IMR-90 (cell line): ENCODE results near the gene PTGER4. TPM values are rescaled to one million over a fixed set of nuclear protein-coding genes. Genes with fewer than 3 reads are reported as not detected.

Experiments
- ATAC-seq: fragments of 200-7000 bp; cut with Tn5 transposase; 2 replicates; pipeline ENCODE4 v1.9.1; 2020; ENCODE audit warnings: low read depth, mild to moderate bottlenecking, moderate library complexity
- Bru-seq: library from RNA; stranded (reverse); fragments of 400-500 nt; gene quantifications from one replicate; lab custom pipeline; 2021; lab: Mats Ljungman, UMichigan
- BruChase-seq, 2 experiments: library from RNA; stranded (reverse); fragments of 400-500 nt; gene quantifications; one replicate each; lab custom pipeline; 2021; lab: Mats Ljungman, UMichigan
- BruUV-seq: library from RNA; stranded (reverse); fragments of 400-500 nt; replicated peaks from 2 replicates; lab custom pipeline; 2021; lab: Mats Ljungman, UMichigan
- CTCF ChIA-PET: fragments of 300-600 bp; formaldehyde crosslinking; extraction: SDS; loops from one replicate; lab custom pipeline; 2021; ENCODE audit warnings: antibody characterized with exemption; lab: Yijun Ruan, JAX
- POLR2A ChIA-PET: fragments of 300-600 bp; sonication (Branson Sonifier 250); formaldehyde crosslinking; loops from one replicate; lab custom pipeline; 2022; ENCODE audit warnings: antibody characterized with exemption; ENCODE audit not compliant: unreplicated experiment; lab: Charles Lee
- DNase-seq: peaks from one replicate; pipeline ENCODE4 v3.0.0; 2013
- H2AFZ ChIP-seq: replicated peaks from 2 replicates; pipeline ENCODE3; 2013; ENCODE audit warnings: low read length, mild to moderate bottlenecking; ENCODE audit not compliant: poor library complexity
- H2AK5ac ChIP-seq: 2 replicates; pipeline ENCODE4 v1.6.1; 2013; ENCODE audit warnings: low read depth, low read length, inconsistent platforms
- H2AK9ac ChIP-seq: replicated peaks from 2 replicates; pipeline ENCODE3; 2013; ENCODE audit warnings: mild to moderate bottlenecking, low read depth, low read length, moderate library complexity; ENCODE audit not compliant: poor library complexity
- H2BK120ac ChIP-seq: 2 replicates; pipeline ENCODE4 v1.6.1; 2013; ENCODE audit warnings: low read depth, low read length, inconsistent platforms
- H2BK15ac ChIP-seq: 3 replicates; pipeline ENCODE4 v1.6.1; 2013; ENCODE audit warnings: low read depth, low read length, inconsistent platforms
- H2BK20ac ChIP-seq: 2 replicates; pipeline ENCODE4 v1.6.1; 2013; ENCODE audit warnings: low read depth, mild to moderate bottlenecking, inconsistent platforms, low read length, moderate library complexity
- H2BK5ac ChIP-seq: 2 replicates; pipeline ENCODE4 v1.6.1; 2013; ENCODE audit warnings: mild to moderate bottlenecking, low read depth, low read length, inconsistent platforms; ENCODE audit not compliant: poor library complexity, severe bottlenecking
- H3K14ac ChIP-seq: replicated peaks from 2 replicates; pipeline ENCODE4 v1.6.1; 2013; ENCODE audit warnings: low read depth, low read length, inconsistent platforms
- H3K18ac ChIP-seq: 2 replicates; pipeline ENCODE4 v1.6.1; 2013; ENCODE audit warnings: low read depth, low read length, control low read depth
- H3K23ac ChIP-seq: 2 replicates; pipeline ENCODE4 v1.6.1; 2013; ENCODE audit warnings: low read depth, low read length, inconsistent platforms
- H3K27ac ChIP-seq: 2 replicates; pipeline ENCODE4 v1.5.1; 2013; ENCODE audit warnings: mild to moderate bottlenecking, control low read depth, low read length; ENCODE audit not compliant: insufficient read depth
- H3K27me3 ChIP-seq: 2 replicates; pipeline ENCODE4 v1.6.1; 2013; ENCODE audit warnings: low read length; ENCODE audit not compliant: control insufficient read depth, insufficient read depth
- H3K36me3 ChIP-seq: 2 replicates; pipeline ENCODE4 v1.6.1; 2013; ENCODE audit warnings: low read length, mixed read lengths; ENCODE audit not compliant: control insufficient read depth, insufficient read depth
- H3K4ac ChIP-seq: 2 replicates; pipeline ENCODE4 v1.6.1; 2013; ENCODE audit warnings: low read depth, low read length, inconsistent platforms
- H3K4me1 ChIP-seq: 2 replicates; pipeline ENCODE4 v1.6.1; 2013; ENCODE audit warnings: low read length, mixed read lengths; ENCODE audit not compliant: control insufficient read depth, insufficient read depth
- H3K4me2 ChIP-seq: 2 replicates; pipeline ENCODE4 v1.6.1; 2013; ENCODE audit warnings: low read depth, mild to moderate bottlenecking, control low read depth, low read length, moderate library complexity
- H3K4me3 ChIP-seq: 2 replicates; pipeline ENCODE4 v1.5.1; 2013; ENCODE audit warnings: low read depth, mild to moderate bottlenecking, control low read depth, low read length, moderate library complexity; ENCODE audit not compliant: insufficient read depth
- H3K56ac ChIP-seq: 2 replicates; pipeline ENCODE4 v1.6.1; 2013; ENCODE audit warnings: low read length, inconsistent platforms; ENCODE audit not compliant: insufficient read depth; ENCODE audit errors: extremely low read depth
- H3K79me1 ChIP-seq, 2 experiments: 2 replicates each; pipeline ENCODE4 v1.6.1; 2013; ENCODE audit warnings: low read length in 2 of 2, inconsistent platforms in 1 of 2, low read depth in 1 of 2
- H3K9ac ChIP-seq: 2 replicates; pipeline ENCODE4 v1.6.1; 2013; ENCODE audit warnings: low read depth, low read length, control low read depth
- H3K9me1 ChIP-seq: 2 replicates; pipeline ENCODE4 v1.6.1; 2013; ENCODE audit warnings: low read length, inconsistent platforms; ENCODE audit not compliant: insufficient read depth
- H3K9me3 ChIP-seq: 2 replicates; pipeline ENCODE4 v1.6.1; 2013; ENCODE audit warnings: low read length; ENCODE audit not compliant: control insufficient read depth, insufficient read depth
- H4K20me1 ChIP-seq: 2 replicates; pipeline ENCODE4 v1.6.1; 2013; ENCODE audit warnings: low read length, inconsistent platforms; ENCODE audit not compliant: insufficient read depth
- H4K5ac ChIP-seq: 2 replicates; pipeline ENCODE4 v1.6.1; 2013; ENCODE audit warnings: mild to moderate bottlenecking, low read depth, low read length, control low read depth
- H4K8ac ChIP-seq, 2 experiments: 2 replicates each; pipeline ENCODE4 v1.6.1; 2013; ENCODE audit warnings: low read depth in 2 of 2, low read length in 2 of 2, control low read depth in 1 of 2, inconsistent platforms in 1 of 2
- H4K91ac ChIP-seq: 2 replicates; pipeline ENCODE4 v1.6.1; 2013; ENCODE audit warnings: low read depth, low read length, inconsistent platforms; ENCODE audit not compliant: insufficient read depth
- MAZ ChIP-seq: IDR thresholded peaks from 2 replicates; pipeline ENCODE4 v1.6.1; 2012; ENCODE audit warnings: low read depth, mild to moderate bottlenecking, low read length, improper control_type of control experiment, moderate library complexity, borderline replicate concordance
- NFE2L2 ChIP-seq: fragments of 150-350 bp; IDR thresholded peaks from 2 replicates; pipeline ENCODE4 v1.6.1; 2016; ENCODE audit warnings: low read depth, mild to moderate bottlenecking, low read length
- POLR2A ChIP-seq: IDR thresholded peaks from 2 replicates; pipeline ENCODE4 v1.6.1; 2012; ENCODE audit warnings: mild to moderate bottlenecking, low read depth, low read length
- RAD21 ChIP-seq: IDR thresholded peaks from 2 replicates; pipeline ENCODE4 v1.6.1; 2012; ENCODE audit warnings: low read length, improper control_type of control experiment
- WGBS, 2 experiments: methylation state at CpG; one replicate each; pipeline versions ENCODE4 v1.1.5 to v1.1.7; 2013; ENCODE audit warnings: missing lambda C conversion rate in 2 of 2; ENCODE audit not compliant: insufficient read length in 1 of 2; ENCODE audit errors: extremely low coverage in 2 of 2; 5-methylcytosine and 5-hydroxymethylcytosine counted together
- dilution Hi-C: fragments of 300-500 bp; cut with HindIII; formaldehyde crosslinking; loops from one replicate; pipeline ENCODE4 v1.14.3; 2018; ENCODE audit warnings: low sequenced_read_pairs; ENCODE audit not compliant: unreplicated experiment
- in situ Hi-C: fragments of 300-500 bp; cut with MboI; formaldehyde crosslinking; loops from 3 replicates; pipeline ENCODE4 v1.14.3; 2019; ENCODE audit warnings: low sequenced_read_pairs, inconsistent platforms, mixed read lengths
- intact Hi-C: fragments of 100-400 bp; cut with micrococcal nuclease; formaldehyde crosslinking; loops from 2 replicates; pipeline ENCODE4 v1.10.0; 2022
- long read RNA-seq: library from polyadenylated mRNA; unstranded; transcript quantifications from one replicate; pipeline ENCODE4 v2.0.0, GENCODE V29; 2021; ENCODE audit not compliant: unreplicated experiment
- polyA plus RNA-seq, 3 experiments: library from polyadenylated mRNA; depleted of rRNA; stranded (reverse); fragments of >200 nt; gene quantifications; 2 replicates each; pipeline ENCODE4 v1.2.3, GENCODE V29; 2012; ENCODE audit warnings: low replicate concordance in 1 of 3
- total RNA-seq: library from RNA; depleted of rRNA; stranded (reverse); fragments of >200 nt; gene quantifications from 2 replicates; pipeline ENCODE4 v1.2.3, GENCODE V29; 2012; rRNA removed

Gene PTGER4
- total RNA-seq (7.9 and 10.6 TPM in 2 replicates), polyA plus RNA-seq (2012; rRNA removed) (10.1 and 15.4 TPM in 2 replicates), Bru-seq, nascent RNA (percentile 76 among the genes with signal in this experiment), BruChase-seq, experiment 1, labeled RNA remaining after a 6-hour chase (percentile 45 among the genes with signal in this experiment), BruChase-seq, experiment 2, labeled RNA remaining after a 2-hour chase (percentile 48 among the genes with signal in this experiment)
- polyA plus RNA-seq (2012; cell fraction: cytosol; rRNA removed), result 9.9 and 20.9 TPM in 2 replicates
- polyA plus RNA-seq (2012; cell fraction: nucleus; rRNA removed; ENCODE audit: low replicate concordance), result 11.4 and 25.1 TPM in 2 replicates
- long read RNA-seq, transcript PTGER4-203 (2 exons, 560 nt), result major isoform, 7 of 17 reads
- long read RNA-seq, partial matches to known transcripts, result 1 of 17 reads
- long read RNA-seq, other reads (novel, unspliced or antisense), result 6 of 17 reads

DNA sequence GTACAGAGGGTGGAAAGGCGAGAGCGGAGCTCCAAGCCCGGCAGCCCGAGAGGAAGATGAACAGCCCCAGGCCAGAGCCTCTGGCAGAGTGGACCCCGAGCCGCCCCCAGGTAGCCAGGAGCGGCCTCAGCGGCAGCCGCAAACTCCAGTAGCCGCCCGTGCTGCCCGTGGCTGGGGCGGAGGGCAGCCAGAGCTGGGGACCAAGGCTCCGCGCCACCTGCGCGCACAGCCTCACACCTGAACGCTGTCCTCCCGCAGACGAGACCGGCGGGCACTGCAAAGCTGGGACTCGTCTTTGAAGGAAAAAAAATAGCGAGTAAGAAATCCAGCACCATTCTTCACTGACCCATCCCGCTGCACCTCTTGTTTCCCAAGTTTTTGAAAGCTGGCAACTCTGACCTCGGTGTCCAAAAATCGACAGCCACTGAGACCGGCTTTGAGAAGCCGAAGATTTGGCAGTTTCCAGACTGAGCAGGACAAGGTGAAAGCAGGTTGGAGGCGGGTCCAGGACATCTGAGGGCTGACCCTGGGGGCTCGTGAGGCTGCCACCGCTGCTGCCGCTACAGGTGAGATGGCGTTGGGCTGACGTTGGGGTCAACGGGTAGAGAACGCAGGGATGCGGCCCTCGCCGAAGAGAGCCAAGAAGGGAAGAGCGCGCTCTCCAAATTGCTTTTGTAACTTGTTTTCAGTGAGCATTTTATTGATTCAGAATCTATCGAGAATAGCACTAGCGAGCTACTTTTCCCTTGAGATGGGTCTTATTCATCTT is at the start of gene PTGER4:
Gene PTGER4 (plus strand): TSS at position 3 of the 769 bp plus-strand sequence. CDS start 1,079 bp downstream, outside the sequence.
- Histone ChIP-seq H2AK5ac (peak within 1 kb of the TSS; percentile 21; the same call in 1 of the 2 replicates), H4K20me1 (no peaks in the 10 kb centered on the region), H3K9me3 (no peaks in the 10 kb centered on the region), H3K79me1 (peaks cover 17 to 46% of the 10 kb centered on the region in 2 experiments), H2BK5ac (peak within 1 kb of the TSS; percentile 92), H2AFZ (peak within 1 kb of the TSS; percentile 93), H3K9ac (peak within 1 kb of the TSS; percentile 95), H3K18ac (peak within 1 kb of the TSS; percentile 87), H4K91ac (peak within 1 kb of the TSS; percentile 92), H4K8ac (peak within 1 kb of the TSS; percentile 33 to 88), H3K27me3 (no peaks in the 10 kb centered on the region), H3K14ac (peak within 1 kb of the TSS; percentile 94), H3K56ac (peak within 1 kb of the TSS; percentile 87), H3K4me1 (peaks cover 13% of the 10 kb centered on the region), H2AK9ac (peak within 1 kb of the TSS; percentile 88), H3K4me2 (peak within 1 kb of the TSS; percentile 91), H3K27ac (peak within 1 kb of the TSS; percentile 98), H2BK15ac (peak within 1 kb of the TSS; percentile 76; the same call in 2 of the 3 replicates), H2BK20ac (peak within 1 kb of the TSS; percentile 75), H3K23ac (peak within 1 kb of the TSS; percentile 92), H3K9me1 (peaks cover 8% of the 10 kb centered on the region), H2BK120ac (peak within 1 kb of the TSS; percentile 86), H3K4me3 (peak within 1 kb of the TSS; percentile 94), H3K4ac (peak within 1 kb of the TSS; percentile 85), H3K36me3 (no peaks in the 10 kb centered on the region), H4K5ac (peak within 1 kb of the TSS; percentile 78)
- 2% methylated on average over 29 of the region's 44 CpGs; no CpG with 5 or more reads in 1 of the 2 experiments for WGBS, 2 experiments
- intact Hi-C loops, result loop anchor here (2.0 to 10.0 kb wide), 9 partner anchors 108 to 965 kb away; no protein-coding TSS in a partner anchor
- ChIA-PET CTCF (interaction anchor here (0.6 kb wide), 1 partner anchor 320 kb away, joined by 5 read pairs; no protein-coding TSS in a partner anchor), POLR2A (interaction anchor here (0.5 kb wide), 1 partner anchor 128 kb away, joined by 3 read pairs; no protein-coding TSS in a partner anchor)
- dilution Hi-C loops, result no loop called here
- in situ Hi-C loops, result loop anchor here (5.0 to 10.0 kb wide), 2 partner anchors 455 to 733 kb away; no protein-coding TSS in a partner anchor
- no TSS peak for BruUV-seq
- TF ChIP-seq RAD21 (peak; percentile 19; the same call in 1 of the 2 replicates), POLR2A (peak; percentile 83), MAZ (no peak), NFE2L2 (no peak)
- no peak for DNase-seq
- no peak for ATAC-seq
